GM10248 (cell line): ENCODE measurements around the gene ERFL.

Source experiments
- CTCF ChIA-PET: fragments of 300-600 bp; sonication (Branson Sonifier 250); formaldehyde crosslinking; extraction: SDS; loops from one replicate; lab custom pipeline; 2021; ENCODE audit warnings: antibody characterized with exemption; lab: Yijun Ruan, JAX
- POLR2A ChIA-PET: fragments of 350-650 bp; sonication (Branson Sonifier 250); formaldehyde crosslinking; extraction: SDS; loops from one replicate; lab custom pipeline; 2020; ENCODE audit warnings: antibody characterized with exemption; lab: Yijun Ruan, JAX
- DNase-seq: peaks from one replicate; pipeline ENCODE4 v3.0.0; 2012; ENCODE audit errors: extremely low spot score
- CTCF ChIP-seq: IDR thresholded peaks from 2 replicates; pipeline ENCODE4 v1.5.1; 2012; ENCODE audit warnings: mild to moderate bottlenecking, low read depth; ENCODE audit errors: extremely low read depth, missing control alignments, control extremely low read depth

Gene ERFL

GRCh38 chr19:41882568-41883462 is 45.4 kb downstream of the ERFL start, which contains the start of gene ARHGEF1:
Gene ARHGEF1 (plus strand): TSS chr19:41883184. CDS start chr19:41888083, 4,899 bp downstream.
- ChIA-PET CTCF (interaction anchor here (1.0 to 8.2 kb wide), 6 partner anchors 9 to 69 kb away, joined by 3 to 60 read pairs (median 4); partner anchors contain the start of gene RPS19), POLR2A (no interaction called here)
- peak; percentile 61 for DNase-seq
- TF ChIP-seq CTCF, result no peak

- POLR2A ChIA-PET, result interaction anchor here (0.6 kb wide), 2 partner anchors 10 to 21 kb away, joined by 3 to 4 read pairs; partner anchors contain the start of gene RPS19
- TF ChIP-seq CTCF, result no peak
- no peak for DNase-seq
- CTCF ChIA-PET, result interaction anchor here (0.9 to 1.6 kb wide), 2 partner anchors 10 to 72 kb away, joined by 5 read pairs; no protein-coding TSS in a partner anchor
Measured at GRCh38 chr19:41880329-41880708, 47.9 kb downstream of the ERFL start.

- ChIA-PET POLR2A (interaction anchor here (0.6 kb wide), 2 partner anchors 10 to 20 kb away, joined by 3 to 4 read pairs; partner anchors contain the start of gene RPS19), CTCF (interaction anchor here (1.6 kb wide), 1 partner anchor 72 kb away, joined by 5 read pairs; no protein-coding TSS in a partner anchor)
- no peak for TF ChIP-seq CTCF
- DNase-seq, result no peak
Measured at GRCh38 chr19:41879670-41880328, 48.5 kb downstream of the ERFL start.

- no peak for TF ChIP-seq CTCF
- ChIA-PET CTCF (no interaction called here), POLR2A (no interaction called here)
- no peak for DNase-seq
Measured at GRCh38 chr19:41879080-41879479, 49.2 kb downstream of the ERFL start.

- DNase-seq, result peak; percentile 71
- POLR2A ChIA-PET, result interaction anchor here (1.0 to 1.1 kb wide), 2 partner anchors 10 to 12 kb away, joined by 4 to 6 read pairs; no protein-coding TSS in a partner anchor
- no peak for TF ChIP-seq CTCF
- CTCF ChIA-PET, result interaction anchor here (1.3 to 1.9 kb wide), 2 partner anchors 9 to 68 kb away, joined by 4 to 6 read pairs; no protein-coding TSS in a partner anchor
Measured at GRCh38 chr19:41877916-41878905, 50.0 kb downstream of the ERFL start.
